IPS DF 4.7 (cell line): ENCODE measurements around the gene TMEM117.
"Not testable (repeated sequence)": the region's sequence is repeated elsewhere in the genome, so short reads cannot be mapped to it uniquely, and the experiment has no call there.

Experiments used
- DNase-seq: peaks from one replicate; pipeline ENCODE4 v3.0.0-alpha.2; 2013; ENCODE audit warnings: low spot score; ENCODE audit errors: extremely low read depth

Gene TMEM117

DNA sequence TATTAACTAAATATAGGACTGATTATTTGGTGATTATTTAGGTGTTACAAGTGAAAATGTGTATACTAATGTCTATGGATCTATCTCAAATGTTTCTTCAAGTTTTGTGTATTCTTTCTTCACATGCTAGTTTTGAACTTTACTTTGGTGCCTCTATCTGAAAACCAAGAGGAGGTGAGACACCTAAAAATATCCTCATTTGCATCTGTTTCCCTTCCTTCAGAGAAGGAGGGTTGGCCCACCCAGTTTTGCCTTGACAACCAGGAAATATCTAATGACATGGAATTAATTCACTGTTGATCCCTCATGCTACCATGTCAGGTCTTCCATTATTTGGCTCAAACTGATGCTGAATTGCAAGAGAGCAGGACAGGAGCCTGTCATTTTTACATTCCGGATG lies 539.8 kb downstream of the TMEM117 start:
- DNase-seq, result no peak

DNA sequence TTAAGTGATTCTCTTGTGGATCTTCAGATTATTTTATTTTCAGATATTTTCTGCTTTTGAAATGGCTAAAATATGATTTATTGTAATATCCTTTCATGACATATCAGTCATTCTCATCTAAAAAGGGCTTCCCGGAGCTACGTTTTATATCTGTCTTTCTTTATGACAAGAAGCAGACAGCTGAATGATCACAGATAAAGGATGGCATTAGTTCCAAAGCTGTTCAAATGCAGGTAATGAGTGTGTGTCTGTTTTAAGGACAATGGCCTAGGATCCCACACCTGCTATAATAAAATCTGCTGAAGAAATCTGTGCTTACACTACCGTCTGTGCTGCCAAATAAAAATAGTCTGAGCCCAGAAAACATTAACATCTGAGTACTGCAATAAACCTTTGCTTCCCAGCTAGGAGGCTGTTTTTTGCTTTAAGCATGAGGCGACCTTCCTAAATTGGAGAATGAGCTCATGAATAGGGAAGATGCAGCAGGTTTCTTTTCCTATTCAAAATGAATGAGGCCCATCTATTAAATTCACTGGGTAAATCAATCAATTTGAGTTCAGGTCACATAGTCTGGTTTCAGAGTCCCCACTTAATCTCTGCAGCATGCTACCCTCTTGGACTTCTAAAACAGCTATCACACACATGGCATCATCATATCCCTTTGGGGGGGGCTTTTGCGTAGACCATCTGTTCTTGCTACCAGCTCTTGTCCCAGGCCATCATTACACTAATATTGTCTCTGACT lies 541.7 kb downstream of the TMEM117 start:
- no peak for DNase-seq

DNA sequence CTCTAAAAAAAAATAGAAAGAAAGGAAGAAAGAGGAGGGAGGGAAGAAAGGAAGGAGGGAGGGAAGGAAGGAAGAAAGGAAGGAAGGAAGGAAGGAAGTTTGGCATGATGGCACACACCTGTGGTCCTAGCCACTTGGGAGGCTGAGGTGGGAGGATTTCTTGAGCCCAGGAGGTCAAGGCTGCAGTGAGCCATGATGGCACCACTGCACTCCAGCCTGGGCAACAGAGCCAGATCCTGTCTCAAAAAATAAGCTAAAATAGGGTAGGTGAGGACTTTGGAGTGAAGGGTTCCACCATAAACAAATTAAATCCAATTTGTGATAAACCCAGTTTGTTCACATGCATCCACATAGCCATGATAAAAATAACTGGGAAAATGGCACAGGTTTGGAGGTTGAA lies 543.2 kb downstream of the TMEM117 start:
- DNase-seq, result not testable (repeated sequence)

DNA sequence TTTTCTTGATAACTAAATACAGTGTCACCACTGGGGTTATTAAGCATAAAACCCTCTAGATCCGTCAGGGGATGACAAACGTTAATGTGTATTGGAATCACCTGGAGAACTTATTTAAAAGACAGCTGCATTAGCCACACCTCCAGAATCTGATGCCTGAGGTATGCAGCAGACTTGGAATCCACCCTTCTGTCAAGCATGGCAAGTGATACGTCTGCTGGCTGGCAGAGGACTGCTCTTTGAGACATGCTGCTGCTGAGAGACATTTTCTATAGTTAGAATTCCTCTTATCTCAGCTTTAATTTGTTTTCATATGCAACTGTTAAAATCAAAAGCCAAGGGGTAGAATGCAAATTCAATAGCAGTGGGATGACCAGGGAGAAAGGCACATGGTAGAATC lies 544.0 kb downstream of the TMEM117 start:
- peak; percentile 9 for DNase-seq

DNA sequence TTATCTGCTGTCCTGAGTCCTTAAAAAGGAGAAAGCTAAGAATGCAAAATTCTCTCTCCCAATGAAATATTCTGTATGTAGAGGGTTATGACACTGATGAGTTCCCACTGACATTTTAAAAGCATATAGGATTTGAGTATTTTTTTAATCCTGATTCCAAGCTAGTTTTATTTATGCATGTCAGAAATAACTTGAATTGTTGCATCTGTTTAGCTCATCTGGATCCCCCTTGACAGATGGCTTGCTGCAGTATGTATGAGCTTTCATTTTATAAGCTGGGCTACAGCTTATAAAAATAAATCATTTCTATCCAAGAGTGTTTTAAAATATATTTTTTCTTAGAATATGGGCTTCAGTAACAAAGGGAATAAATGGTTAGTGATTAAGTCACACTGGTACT lies 545.0 kb downstream of the TMEM117 start:
- no peak for DNase-seq

DNA sequence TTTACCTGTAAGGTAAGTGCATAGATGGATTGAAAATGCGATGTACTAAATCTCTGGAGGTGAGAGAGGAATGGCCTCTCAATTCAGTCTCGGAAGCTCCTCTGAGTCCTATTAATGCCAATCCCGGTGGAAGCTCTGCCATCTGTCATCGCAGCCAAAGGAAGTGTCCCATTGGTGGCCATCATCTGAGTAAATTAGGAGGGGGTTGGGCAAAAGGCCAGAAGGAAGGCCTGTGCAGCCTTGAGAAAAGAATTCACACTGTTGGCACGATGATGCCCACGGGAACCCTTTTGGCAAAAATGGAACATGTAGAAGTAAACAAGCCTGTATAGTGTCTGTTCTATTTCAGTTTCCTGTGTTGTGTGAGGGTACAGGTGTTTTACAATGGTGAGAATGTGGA lies 545.5 kb downstream of the TMEM117 start:
- DNase-seq, result no peak

DNA sequence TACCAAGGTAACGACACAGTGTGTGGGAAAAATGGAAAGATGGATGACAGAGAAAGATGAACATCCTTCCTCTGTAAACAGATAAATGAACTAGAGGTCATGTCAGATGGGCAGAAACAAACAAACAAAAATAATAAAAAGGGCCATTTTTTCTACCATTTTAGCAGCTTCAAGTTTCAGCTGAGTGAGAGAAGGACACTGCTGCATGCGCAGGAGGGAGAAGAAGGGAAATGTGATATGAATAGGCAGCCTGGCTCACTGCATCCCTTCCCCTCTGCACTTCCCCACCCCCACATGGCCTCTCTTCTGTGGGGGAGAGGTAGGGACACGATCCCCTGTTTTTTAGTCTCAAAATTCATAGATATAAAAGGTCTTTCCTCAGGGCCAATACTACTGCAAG lies 548.3 kb downstream of the TMEM117 start:
- DNase-seq, result no peak

DNA sequence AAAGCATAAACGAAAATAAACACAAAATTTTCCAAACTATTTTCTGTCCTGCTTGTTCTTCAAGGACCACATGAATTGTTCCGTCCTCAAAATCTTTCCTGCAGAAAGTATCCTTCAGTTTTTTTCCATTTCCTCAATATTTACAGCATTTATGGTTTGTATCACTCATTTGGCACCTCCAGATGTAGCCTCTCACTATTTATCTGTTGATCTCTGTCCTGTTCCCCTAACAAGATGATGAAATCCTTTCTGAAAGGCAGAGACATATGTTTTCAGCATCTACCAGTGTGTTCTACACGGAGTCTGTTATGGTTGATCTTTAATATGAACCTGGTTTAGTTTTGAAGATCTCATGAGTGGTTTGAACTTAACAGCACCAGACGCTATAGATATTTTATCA lies 550.1 kb downstream of the TMEM117 start:
- no peak for DNase-seq

DNA sequence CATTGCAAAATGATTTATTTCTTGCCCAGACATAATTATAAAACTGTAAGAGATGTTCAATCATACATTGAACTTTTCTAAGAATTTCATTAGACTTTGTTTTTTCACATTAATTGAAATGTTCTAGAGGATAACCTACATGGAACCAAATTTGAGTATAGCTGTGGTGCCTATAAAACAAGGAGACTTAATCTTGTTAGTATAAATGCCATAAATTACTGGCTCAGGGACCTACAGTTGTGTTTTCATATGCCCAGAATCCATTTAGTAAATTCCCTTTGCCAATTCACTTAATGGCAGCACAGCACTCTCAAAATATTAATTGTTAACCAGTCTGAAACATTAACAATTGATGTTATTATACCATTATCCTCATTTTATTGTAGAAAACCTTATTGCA lies 551.7 kb downstream of the TMEM117 start:
- DNase-seq, result no peak

DNA sequence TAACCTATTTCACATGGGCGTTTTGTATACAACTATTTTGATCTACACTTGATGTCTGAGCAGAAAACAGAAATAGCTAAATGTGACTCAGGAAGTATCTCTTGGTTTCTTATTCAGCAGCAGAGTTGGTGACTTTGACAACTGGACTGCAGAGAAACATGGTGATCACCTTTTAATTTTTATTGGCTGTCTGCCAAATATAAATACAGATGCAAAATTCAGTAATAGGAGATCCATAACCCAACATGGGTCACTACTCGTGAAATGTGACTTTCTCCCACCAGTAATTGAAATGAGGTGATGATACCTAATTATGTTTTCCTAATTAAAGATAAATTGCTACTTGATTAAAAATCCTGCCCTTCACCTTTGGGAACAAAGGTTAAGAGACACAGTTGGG lies 553.2 kb downstream of the TMEM117 start:
- DNase-seq, result no peak

DNA sequence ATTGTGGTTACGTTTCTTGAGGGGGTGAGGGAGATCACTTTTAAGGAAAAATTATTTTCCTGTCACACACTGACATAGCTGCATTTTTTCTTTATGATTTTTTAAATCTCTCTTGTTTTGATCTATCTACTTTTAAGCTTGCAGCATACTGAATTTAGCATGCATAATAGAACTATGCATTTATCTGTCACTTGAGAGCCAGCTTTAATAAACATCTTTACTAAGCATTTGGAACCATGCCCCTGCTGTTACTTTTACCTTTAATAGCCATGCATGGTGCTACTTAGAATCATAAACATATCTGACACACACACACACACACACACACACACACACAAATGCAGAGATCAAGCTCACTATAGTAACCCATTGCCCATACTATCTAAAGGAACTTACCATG lies 554.0 kb downstream of the TMEM117 start:
- DNase-seq, result no peak

DNA sequence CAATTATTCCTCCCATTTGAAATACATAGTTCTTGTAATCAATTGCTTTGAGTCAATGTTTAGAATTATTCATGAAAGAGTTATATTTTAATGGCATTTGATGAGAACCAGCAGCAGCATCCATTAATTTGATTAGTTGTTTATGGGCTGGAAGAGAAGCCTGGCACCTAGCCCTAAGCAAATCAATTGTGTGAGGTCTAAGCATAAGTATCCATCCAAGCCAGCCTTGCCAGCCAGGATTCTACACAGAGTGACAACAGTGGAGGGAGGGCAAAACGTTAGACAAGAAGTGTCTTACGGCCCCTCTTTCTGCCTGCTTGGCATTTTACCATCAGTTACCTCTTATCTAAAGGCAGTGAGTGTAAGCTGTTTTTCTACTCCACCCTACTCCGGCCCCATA lies 561.8 kb downstream of the TMEM117 start:
- no peak for DNase-seq

DNA sequence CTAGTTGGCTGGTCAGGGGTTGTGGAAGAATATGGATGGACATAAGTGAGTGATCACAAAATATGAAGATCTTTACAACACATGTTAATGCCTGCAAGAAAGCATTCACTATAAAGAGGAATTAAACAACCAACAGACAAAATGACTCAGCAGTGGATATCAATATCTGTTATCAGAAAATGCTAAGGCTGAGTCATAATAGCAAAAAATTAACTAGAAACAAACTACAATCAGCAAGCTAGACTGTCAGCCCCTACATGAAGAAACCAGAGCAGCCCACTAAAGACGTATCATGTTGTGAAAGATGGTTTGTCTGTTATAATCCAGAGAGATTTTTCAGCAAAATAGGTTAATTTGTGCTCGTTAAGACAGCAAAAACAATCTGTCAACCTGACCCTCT lies 567.3 kb downstream of the TMEM117 start:
- DNase-seq, result no peak

DNA sequence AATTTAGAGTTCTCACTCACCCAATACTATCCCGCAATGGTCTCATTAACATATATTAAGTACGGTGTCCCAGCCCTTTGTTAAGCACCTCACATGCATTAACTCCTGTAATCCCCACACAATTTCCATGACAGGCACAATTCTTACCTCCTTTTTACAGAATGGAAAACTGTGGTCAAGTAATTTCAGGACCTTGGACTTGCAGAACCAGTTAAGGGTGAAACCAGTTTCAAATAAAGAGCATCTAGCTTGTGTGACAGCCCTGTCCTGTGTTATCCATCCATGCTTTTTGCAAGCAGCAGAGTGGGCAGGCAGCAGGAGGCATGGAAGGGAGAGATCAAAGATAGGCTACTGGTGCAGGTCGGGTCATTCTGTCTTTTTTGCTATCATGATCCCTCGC lies 569.4 kb downstream of the TMEM117 start:
- peak; percentile 56 for DNase-seq

DNA sequence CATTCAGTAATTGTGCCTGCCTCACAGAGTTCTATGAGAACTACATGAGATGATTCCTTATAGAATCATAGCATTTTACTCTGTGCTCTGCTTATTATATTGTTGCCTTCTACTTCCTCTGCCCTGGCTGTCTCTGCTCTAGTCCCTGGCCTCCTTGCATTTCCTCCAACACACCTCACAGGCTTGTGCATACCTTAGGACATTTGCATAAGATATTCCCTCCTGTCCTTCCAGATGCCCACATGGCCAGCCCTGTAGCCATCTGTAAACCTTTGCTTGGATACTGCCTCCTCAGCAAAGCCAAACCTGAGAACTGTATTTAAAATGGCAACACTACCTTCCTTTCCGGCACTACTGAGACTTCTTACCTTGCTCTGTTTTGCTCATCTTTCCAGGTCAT lies 586.7 kb downstream of the TMEM117 start:
- DNase-seq, result no peak

DNA sequence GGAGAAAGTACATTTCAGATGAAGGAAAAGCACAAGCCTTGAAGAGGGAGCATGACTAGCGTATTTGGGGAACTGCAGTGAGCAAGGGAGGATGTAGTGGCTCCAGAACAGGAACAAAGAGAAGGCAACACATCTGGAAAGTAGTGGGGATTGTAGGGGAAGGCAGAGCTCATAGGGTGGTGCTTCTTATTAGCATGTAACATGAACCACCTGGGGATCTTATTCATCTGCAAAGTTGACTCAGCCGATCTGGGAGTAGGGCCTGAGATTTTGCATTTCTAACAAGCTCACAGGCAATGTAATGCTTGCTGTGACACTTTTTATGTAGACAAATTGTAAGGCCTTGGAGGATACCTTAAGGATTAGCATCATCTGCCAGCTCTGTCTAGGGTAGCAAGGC lies 592.9 kb downstream of the TMEM117 start:
- DNase-seq, result peak; percentile 85

DNA sequence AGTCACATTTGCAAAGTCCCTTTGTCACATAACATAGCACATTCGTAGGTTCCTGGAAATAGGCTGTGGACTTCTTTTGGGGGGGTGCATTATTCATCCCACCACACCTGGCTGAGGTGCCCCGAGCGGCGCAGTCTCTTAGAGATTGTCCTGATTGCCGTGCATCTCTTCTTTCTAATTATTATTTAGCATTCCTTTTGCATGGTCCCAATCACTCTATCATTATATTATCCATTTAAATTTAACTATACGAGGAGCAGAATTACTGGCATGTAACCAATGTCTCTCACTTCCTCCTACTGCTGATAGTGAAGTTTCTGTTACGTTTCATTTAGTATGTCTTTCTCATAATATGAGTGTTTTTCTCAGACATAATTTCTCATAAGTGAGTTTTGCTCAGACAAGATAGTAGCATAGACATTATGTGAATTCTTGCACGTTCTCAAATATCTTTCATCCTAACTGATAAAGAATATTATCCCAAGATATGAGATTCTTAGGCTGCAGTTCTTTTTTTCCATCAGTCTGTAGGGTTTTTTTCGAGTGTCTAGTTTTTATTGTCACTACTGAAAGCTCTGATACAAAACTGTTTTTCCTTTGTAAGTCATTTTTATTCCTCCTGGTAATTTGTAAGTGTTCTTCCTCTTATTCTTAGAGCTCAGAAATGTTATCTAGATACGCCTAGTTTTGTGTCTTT lies 595.9 kb downstream of the TMEM117 start:
- DNase-seq, result no peak

DNA sequence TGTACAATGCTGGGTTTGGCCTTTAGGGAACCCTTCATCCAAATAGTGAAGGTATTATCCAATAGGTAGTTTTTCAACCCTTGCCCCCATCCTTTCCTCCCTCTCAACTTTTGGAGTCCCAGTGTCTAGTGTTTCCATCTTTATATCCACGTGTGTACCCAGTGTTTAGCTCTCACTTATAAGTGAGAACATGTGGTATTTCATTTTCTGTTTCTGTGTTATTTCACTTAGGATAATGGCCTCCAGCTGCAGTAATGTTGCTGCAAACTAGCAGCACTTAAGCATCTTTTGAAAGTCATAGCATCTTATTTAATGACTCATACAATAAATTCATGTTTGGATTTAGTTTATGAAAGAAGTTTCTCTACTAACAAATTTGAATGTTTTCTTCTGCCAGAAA lies 597.8 kb downstream of the TMEM117 start:
- no peak for DNase-seq

DNA sequence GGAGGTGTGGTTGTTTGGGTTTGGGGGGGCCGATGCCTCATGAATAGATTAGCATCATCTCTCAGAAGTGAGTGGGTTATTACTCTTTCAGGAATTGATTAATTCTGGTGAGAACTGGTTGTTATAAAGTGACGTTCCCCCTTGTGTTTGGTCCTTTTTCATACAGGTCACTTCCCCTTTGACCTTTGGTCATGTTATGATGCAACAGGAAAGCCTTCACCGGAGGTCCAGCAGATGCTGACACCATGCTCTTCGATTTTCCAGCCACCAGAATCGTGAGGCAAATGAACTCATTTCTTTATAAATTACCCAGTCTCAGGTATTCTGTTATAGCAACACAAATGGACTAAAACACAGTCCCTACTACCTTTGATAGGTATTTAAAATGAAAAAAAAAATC lies 600.9 kb downstream of the TMEM117 start:
- DNase-seq, result no peak
